CD4-positive, alpha-beta T cell (primary cell): ENCODE data around the gene IGLL5. TPM values are rescaled to one million over a fixed set of nuclear protein-coding genes. Genes with fewer than 3 reads are reported as not detected.
"Not testable (repeated sequence)": the region's sequence is repeated elsewhere in the genome, so short reads cannot be mapped to it uniquely, and the experiment has no call there.

Source experiments
- ATAC-seq: fragments of 200-7000 bp; cut with Tn5 transposase; one replicate; pipeline ENCODE4 v1.10.0; 2022; ENCODE audit warnings: mild to moderate bottlenecking; ENCODE audit not compliant: poor library complexity
- CTCF ChIA-PET: fragments of 350-600 bp; sonication (Branson Sonifier 250); formaldehyde crosslinking; loops from one replicate; lab custom pipeline; 2021; ENCODE audit warnings: antibody characterized with exemption, inconsistent platforms; lab: Charles Lee
- POLR2A ChIA-PET: fragments of 350-600 bp; sonication (Branson Sonifier 250); formaldehyde crosslinking; loops from one replicate; lab custom pipeline; 2021; ENCODE audit warnings: antibody characterized with exemption, inconsistent platforms; lab: Charles Lee
- DNase-seq, 14 experiments: peaks; one replicate each; pipeline ENCODE4 v3.0.0-alpha.2; 2013 to 2020; ENCODE audit warnings: mixed read lengths in 2 of 14
- H3K27ac ChIP-seq, 2 donors: one replicate each; pipeline versions ENCODE4 v1.5.1 to v1.7.0; 2013; ENCODE audit warnings: low read length in 2 of 2, low read depth in 1 of 2, mild to moderate bottlenecking in 1 of 2
- H3K27me3 ChIP-seq, 2 experiments: 1 replicate in 1 of 2; 2 replicates in 1 of 2; pipeline versions ENCODE4 v1.6.1 to v1.7.0; 2013; ENCODE audit warnings: low read length in 2 of 2, control low read depth in 1 of 2, mild to moderate bottlenecking in 1 of 2, moderate library complexity in 1 of 2; ENCODE audit not compliant: insufficient read depth in 2 of 2, control insufficient read depth in 1 of 2
- H3K36me3 ChIP-seq: one replicate; pipeline ENCODE4 v1.6.1; 2013; ENCODE audit warnings: low read length, control low read depth; ENCODE audit not compliant: insufficient read depth
- H3K4me1 ChIP-seq: one replicate; pipeline ENCODE4 v1.6.1; 2013; ENCODE audit warnings: low read length, control low read depth; ENCODE audit not compliant: insufficient read depth
- H3K4me3 ChIP-seq: one replicate; pipeline ENCODE4 v1.5.1; 2013; ENCODE audit warnings: mild to moderate bottlenecking, low read length, moderate library complexity
- H3K9me3 ChIP-seq, 2 experiments: 1 replicate in 1 of 2; 2 replicates in 1 of 2; pipeline versions ENCODE4 v1.6.1 to v1.7.0; 2013; ENCODE audit warnings: low read length in 2 of 2, mild to moderate bottlenecking in 2 of 2, control low read depth in 1 of 2, moderate library complexity in 1 of 2; ENCODE audit not compliant: control insufficient read depth in 1 of 2, insufficient read depth in 1 of 2
- H3K27ac Mint-ChIP-seq: one replicate; pipeline ENCODE4 v1.8.0; 2020; ENCODE audit warnings: mixed read lengths
- H3K27me3 Mint-ChIP-seq: one replicate; pipeline ENCODE4 v1.8.0; 2021; ENCODE audit warnings: mixed read lengths
- H3K36me3 Mint-ChIP-seq: one replicate; pipeline ENCODE4 v1.8.0; 2021; ENCODE audit warnings: low read depth, mixed read lengths
- H3K4me1 Mint-ChIP-seq: one replicate; pipeline ENCODE4 v1.8.0; 2021; ENCODE audit warnings: low read depth, mixed read lengths
- H3K4me3 Mint-ChIP-seq: one replicate; pipeline ENCODE4 v1.8.0; 2020; ENCODE audit warnings: mild to moderate bottlenecking, mixed read lengths
- H3K9me3 Mint-ChIP-seq: one replicate; pipeline ENCODE4 v1.8.0; 2020; ENCODE audit warnings: mixed read lengths
- intact Hi-C, 2 experiments: fragments of 100-400 bp; cut with DNase I in 1 of 2; cut with micrococcal nuclease in 1 of 2; formaldehyde crosslinking; loops; one replicate each; pipeline versions ENCODE4 v1.15.1 to v1.9.0; 2023 to 2025; cut with DNase I, micrococcal nuclease
- total RNA-seq, 174 experiments: library from RNA in 2 of 174; stranded (reverse) in 2 of 174; gene quantifications; one replicate each; pipeline ENCODE4 v1.2.3 and lab custom pipeline; 2021 to 2026
- TF ChIP-seq, protein P1 (sequence below): fragments of 200-600 bp; IDR thresholded peaks from one replicate; pipeline ENCODE4 v1.8.0; 2022; ENCODE audit warnings: antibody characterized with exemption, mild to moderate bottlenecking

IGLL5 gene
- total RNA-seq, 2 experiments from 2014 or later: not detected

DNA sequence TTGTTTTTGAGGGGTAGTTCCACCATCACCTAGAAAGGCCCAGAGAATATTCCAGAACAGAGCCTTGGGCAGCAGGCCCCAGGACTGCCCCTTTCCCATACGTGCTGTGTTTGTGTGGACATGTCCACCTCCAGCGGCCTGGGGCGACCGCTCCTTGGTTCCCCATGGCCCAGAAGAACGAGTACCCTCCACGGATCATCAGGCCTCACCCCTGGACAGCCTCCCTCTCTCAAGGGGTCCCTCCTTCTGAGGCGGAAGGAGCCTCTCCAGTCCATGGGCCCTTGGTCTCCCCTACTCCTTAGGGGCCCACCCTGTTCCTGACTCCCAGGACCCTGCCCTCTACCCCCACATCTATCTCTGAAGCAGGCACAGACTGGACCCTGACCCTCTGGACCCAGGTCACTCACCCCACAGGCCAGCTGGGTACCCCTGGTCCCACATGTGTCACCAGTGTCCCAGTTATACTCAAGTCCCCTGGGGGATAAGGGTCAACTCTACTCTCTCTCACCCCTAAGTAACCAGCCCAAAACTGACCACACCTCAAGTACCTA lies 32.6 kb downstream of the IGLL5 start:
- ChIA-PET POLR2A (no interaction called here), CTCF (no interaction called here)
- Mint-ChIP-seq H3K9me3 (no peaks in the 10 kb centered on the region), H3K27me3 (no peaks in the 10 kb centered on the region), H3K27ac (no peak overlapping the region), H3K4me3 (no peak overlapping the region), H3K4me1 (no peaks in the 10 kb centered on the region), H3K36me3 (no peaks in the 10 kb centered on the region)
- peaks cover 0 to 3% of the 10 kb centered on the region in 2 experiments for H3K9me3 ChIP-seq
- H3K36me3 ChIP-seq: no peaks in the 10 kb centered on the region
- ATAC-seq (no peak), DNase-seq (no peak)
- H3K4me1 ChIP-seq: peaks cover 4% of the 10 kb centered on the region
- TF ChIP-seq, protein P1, sequence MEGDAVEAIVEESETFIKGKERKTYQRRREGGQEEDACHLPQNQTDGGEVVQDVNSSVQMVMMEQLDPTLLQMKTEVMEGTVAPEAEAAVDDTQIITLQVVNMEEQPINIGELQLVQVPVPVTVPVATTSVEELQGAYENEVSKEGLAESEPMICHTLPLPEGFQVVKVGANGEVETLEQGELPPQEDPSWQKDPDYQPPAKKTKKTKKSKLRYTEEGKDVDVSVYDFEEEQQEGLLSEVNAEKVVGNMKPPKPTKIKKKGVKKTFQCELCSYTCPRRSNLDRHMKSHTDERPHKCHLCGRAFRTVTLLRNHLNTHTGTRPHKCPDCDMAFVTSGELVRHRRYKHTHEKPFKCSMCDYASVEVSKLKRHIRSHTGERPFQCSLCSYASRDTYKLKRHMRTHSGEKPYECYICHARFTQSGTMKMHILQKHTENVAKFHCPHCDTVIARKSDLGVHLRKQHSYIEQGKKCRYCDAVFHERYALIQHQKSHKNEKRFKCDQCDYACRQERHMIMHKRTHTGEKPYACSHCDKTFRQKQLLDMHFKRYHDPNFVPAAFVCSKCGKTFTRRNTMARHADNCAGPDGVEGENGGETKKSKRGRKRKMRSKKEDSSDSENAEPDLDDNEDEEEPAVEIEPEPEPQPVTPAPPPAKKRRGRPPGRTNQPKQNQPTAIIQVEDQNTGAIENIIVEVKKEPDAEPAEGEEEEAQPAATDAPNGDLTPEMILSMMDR: no peak
- intact Hi-C loops: no loop called here
- H3K27me3 ChIP-seq: no peaks in the 10 kb centered on the region
- no peak overlapping the region for H3K27ac ChIP-seq
- no peak overlapping the region for H3K4me3 ChIP-seq

DNA sequence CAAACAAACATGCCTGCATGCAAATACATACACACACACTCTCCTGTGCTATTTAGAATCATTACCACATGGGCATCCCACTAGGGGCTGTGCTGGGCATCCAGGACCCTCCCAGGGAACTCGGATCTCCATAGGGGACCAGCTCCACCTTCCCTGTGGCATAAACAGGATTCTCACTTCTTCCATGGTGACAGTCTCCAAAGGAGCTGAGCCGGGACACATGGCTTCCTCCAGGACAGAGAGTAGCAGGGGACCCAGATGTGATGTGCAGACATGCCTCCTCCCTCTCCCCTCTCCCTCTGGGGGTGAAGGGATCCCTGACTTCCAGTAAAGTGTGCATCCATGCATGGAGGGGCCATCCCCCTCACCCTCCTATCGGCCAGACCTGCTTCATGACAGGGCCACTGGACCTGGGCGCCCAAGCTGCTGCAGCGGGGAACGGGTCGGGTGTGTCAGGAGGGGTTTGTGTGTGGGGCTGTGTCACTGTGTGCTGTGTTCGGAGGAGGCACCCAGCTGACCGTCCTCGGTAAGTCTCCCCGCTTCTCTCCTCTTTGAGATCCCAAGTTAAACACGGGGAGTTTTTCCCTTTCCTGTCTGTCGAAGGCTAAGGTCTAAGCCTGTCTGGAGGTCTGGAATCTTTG lies 33.4 kb downstream of the IGLL5 start:
- H3K36me3 Mint-ChIP-seq: no peaks in the 10 kb centered on the region
- ChIA-PET CTCF (no interaction called here), POLR2A (no interaction called here)
- no peak overlapping the region for H3K27ac Mint-ChIP-seq
- Histone ChIP-seq H3K4me3 (no peak overlapping the region), H3K9me3 (peaks cover 0 to 3% of the 10 kb centered on the region in 2 experiments), H3K27ac (no peak overlapping the region), H3K27me3 (no peaks in the 10 kb centered on the region), H3K36me3 (no peaks in the 10 kb centered on the region), H3K4me1 (peaks cover 4% of the 10 kb centered on the region)
- H3K9me3 Mint-ChIP-seq: no peaks in the 10 kb centered on the region
- H3K4me3 Mint-ChIP-seq: no peak overlapping the region
- DNase-seq (no peak), ATAC-seq (no peak)
- no peaks in the 10 kb centered on the region for H3K27me3 Mint-ChIP-seq
- TF ChIP-seq, protein P1: no peak
- no peaks in the 10 kb centered on the region for H3K4me1 Mint-ChIP-seq
- intact Hi-C loops: no loop called here

- DNase-seq (no peak), ATAC-seq (no peak)
- Mint-ChIP-seq H3K9me3 (no peaks in the 10 kb centered on the region), H3K4me1 (no peaks in the 10 kb centered on the region), H3K27ac (no peak overlapping the region), H3K4me3 (no peak overlapping the region), H3K36me3 (no peaks in the 10 kb centered on the region), H3K27me3 (no peaks in the 10 kb centered on the region)
- TF ChIP-seq, protein P1: no peak
- H3K4me3 ChIP-seq: no peak overlapping the region
- no peaks in the 10 kb centered on the region for H3K9me3 ChIP-seq
- intact Hi-C loops: no loop called here
- H3K27me3 ChIP-seq: no peaks in the 10 kb centered on the region
- POLR2A ChIA-PET: no interaction called here
- CTCF ChIA-PET: no interaction called here
- no peak overlapping the region for H3K27ac ChIP-seq
- H3K4me1 ChIP-seq: peaks cover 7% of the 10 kb centered on the region
- H3K36me3 ChIP-seq: no peaks in the 10 kb centered on the region
Measured at GRCh38 chr22:22921575-22921974, 34.0 kb downstream of the IGLL5 start.

DNA sequence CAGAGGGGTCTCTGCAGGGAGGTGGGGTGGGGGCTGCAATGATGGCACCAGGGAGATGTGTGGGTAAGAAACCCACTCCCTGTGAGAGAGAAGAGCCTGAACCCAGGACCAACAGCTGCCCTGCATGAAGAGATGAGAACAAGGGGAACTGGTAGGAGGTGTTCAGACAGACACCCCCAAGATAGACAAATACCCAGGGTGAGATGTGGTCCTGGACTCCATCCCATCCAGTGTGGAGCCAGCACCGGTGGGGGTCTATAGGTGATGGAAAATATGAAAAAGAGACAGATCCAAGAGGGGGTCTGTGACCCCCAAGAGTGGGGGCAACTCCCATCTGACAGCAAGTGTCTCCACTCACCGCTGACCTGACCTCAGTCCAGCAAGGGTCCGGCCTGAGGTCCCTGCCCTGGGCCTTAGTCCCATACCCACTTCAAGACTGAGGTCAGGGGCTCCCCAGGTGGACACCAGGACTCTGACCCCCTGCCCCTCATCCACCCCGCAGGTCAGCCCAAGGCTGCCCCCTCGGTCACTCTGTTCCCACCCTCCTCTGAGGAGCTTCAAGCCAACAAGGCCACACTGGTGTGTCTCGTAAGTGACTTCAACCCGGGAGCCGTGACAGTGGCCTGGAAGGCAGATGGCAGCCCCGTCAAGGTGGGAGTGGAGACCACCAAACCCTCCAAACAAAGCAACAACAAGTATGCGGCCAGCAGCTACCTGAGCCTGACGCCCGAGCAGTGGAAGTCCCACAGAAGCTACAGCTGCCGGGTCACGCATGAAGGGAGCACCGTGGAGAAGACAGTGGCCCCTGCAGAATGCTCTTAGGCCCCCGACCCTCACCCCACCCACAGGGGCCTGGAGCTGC lies 34.7 kb downstream of the IGLL5 start:
- H3K27me3 ChIP-seq, H3K36me3 Mint-ChIP-seq, H3K27me3 Mint-ChIP-seq, POLR2A ChIA-PET, H3K4me3 Mint-ChIP-seq, H3K27ac ChIP-seq, H3K27ac Mint-ChIP-seq, H3K36me3 ChIP-seq, H3K4me3 ChIP-seq, H3K9me3 ChIP-seq, CTCF ChIA-PET, ATAC-seq, DNase-seq, H3K9me3 Mint-ChIP-seq, H3K4me1 Mint-ChIP-seq, intact Hi-C loops: not testable (repeated sequence)
- H3K4me1 ChIP-seq: peaks cover 14% of the 10 kb centered on the region
